HG02642 (cell line): ENCODE results near the gene KDM5C.
"Not testable (repeated sequence)": the region's sequence is repeated elsewhere in the genome, so short reads cannot be mapped to it uniquely, and the experiment has no call there.

Source experiments
- ATAC-seq: cut with Tn5 transposase; IDR thresholded peaks from one replicate; pipeline ENCODE4 v1.9.1; 2021; ENCODE audit warnings: mild to moderate bottlenecking; ENCODE audit not compliant: unreplicated experiment, poor library complexity

The KDM5C gene

DNA sequence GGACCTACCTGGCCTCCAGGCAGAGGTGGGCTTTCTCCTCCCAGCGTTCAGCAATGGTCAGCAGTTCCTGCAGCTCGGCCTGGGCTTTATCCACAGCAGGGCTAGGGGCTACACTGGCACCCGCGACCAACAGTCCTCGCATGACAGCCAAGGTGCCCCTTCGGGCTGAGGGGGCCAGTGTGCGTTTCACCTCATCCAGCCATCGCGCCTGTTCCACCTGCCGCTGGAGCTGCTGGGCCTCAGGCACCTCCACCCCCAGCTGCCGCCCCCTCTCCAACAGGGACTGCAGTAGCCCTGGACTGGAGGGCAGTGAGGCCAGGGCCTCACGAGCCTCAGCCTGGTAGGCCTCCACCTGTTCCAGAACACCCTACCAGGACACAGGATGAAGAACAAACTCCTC is 28.3 kb downstream of the KDM5C start:
- no peak for ATAC-seq

DNA sequence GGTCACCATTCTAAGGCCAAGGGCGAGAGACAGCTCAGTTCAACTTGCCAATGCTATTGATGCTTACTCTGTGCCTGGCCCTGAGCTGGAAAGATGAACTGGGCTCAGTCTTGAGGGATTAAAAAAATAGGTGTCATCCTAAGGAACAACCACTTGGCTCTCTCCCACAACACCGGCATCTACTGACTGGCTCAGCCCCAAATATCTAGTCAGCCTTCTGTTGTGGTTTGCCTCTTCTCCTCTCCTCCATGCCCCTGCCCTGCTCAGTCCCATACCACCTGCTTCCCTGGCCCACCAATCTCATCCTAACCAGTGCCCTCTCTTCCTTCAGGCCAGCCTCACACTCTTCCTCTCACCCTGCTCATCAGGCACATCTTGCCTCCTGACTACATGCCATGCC is 29.6 kb downstream of the KDM5C start:
- no peak for ATAC-seq

DNA sequence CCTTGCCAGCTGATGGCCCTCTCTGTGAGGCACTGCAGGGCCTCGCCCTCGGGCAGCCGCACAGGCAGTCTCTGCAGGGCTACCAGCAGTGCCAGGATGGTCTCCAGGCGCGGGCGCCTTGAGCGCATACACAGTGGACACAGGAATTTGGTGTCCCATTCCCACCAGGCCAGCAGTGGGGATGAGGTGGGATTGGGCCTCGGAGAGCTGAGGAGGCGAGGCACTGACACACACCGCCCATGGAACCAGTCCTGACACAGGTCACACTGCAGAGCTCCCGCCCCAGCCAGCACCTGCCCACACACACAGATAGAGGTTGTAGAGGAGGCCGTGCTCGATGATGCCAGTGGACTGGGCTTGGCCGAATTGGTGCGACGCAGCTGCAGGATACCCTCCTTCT is 30.7 kb downstream of the KDM5C start:
- ATAC-seq: no peak

DNA sequence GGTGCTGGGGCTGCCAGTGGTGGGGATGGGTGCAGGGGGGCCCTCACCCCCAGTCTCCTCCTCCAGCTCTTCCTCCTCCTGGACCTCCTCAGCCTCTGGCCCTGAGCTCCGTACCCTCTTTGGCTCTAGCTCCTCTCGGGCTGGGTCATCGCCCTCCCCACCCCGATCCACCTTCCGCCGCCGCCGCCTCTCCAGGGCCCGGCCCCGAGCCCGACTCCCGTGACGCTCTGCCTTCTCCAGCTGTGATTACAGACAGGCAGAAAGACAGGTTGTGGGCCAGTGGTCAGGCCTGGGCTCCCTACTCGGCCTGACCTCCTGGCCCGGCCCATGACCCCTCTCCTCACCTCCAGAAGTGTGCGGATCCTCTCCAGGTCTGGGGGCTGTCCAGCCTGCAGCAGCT is 31.9 kb downstream of the KDM5C start:
- ATAC-seq: no peak

DNA sequence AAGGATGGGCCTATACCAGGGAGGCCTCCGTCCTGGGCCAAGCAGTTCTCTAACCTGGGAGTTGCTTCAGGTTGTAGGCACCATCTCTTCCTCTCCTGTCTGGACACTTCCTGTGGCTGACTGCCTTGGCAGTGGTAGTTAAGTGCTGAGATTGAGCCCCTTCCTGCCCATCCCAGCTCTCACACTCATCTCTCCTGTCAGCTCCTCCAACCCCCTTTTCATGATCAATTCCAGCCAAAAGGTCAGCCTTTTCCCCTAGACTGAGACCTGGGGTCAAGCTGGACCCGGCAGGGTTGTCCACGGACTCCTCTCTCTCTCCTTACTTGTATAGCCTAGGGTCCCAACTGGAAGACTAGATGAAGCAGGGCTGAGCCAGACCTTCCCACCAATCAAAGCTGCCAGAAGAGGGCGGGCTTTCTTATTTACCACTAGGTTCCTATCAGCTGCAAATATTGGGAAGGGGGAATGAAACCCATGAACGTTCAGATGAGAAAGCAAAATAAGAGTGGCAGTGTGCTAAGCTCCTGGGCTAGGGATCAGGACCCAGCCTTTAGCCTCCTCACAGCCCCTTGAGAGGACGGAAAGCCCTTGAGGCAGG is 34.5 kb downstream of the KDM5C start:
- ATAC-seq: no peak

DNA sequence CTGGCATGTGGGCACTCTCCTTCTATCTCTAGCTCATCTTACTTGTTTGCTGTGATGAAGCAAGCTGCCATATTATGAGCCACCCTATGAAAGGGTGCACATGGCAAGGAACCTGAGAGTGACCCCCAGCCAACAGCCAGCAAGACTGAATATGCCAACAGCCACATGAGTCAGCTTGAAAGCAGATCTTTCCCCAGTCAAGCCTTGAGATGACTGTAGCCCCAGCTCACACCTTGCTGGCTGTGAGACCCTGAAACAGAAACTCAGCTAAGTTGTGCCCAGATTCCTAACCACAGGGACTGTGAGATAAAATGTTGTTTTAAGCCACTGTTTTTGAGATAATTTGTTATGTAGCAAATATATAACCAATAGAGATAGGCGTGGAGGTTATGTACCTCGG is 36.2 kb downstream of the KDM5C start:
- ATAC-seq: peak; percentile 77

DNA sequence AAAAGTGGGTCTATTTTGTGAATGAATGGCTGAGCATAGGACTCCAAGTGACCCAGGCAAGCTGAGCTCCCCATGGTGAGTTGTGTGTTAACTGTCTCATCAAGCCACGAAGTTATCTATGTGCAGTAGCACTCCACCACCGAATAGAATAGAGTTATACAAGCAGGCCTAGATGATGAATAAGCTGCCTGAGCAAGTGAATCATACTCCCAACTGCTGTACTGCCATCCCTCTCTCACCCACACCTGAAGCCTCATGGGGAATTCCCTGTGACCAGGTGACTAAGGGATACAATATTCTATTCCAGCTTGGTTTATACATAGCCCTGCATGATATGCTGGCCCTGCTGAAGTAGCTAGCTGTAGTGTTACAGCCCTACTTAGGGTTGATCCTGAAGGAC is 38.7 kb downstream of the KDM5C start:
- ATAC-seq: no peak

DNA sequence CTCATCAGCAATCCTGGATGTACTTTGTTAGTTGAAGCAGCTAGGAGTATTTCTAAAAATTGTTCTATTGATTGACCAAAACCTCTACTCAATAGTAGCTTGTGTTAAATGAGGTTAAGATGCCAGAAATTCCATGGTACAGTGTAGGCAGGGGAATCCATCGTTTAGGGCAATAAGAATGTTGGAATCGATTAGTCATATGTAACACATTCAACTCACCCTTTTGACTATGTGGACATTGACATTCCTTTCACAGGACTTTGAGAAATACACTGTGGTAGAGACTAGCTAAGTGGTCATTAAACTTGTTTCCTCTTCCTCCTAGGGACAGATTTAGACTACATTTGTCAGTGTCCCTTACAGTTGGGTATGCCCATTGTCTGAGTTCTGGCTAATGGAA is 40.2 kb downstream of the KDM5C start:
- no peak for ATAC-seq

DNA sequence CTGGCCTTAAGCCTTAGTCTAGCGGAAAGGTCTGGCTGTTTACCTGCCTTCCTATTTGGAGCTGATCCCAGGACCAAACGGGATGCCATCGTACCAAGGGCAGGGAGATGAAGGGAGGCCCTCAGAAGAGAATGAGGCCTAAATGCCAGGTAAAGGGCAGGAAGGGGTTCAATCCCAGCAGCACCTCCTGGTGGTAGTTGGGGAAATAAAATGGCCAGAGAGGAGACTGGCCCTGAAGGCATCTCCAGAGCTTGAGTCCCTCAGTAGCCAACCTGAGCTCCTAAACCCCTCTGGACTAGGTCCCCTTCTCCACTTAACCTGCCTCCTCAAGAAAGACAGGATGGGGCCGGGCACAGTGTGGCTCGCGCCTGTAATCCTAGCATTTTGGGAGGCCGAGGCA is 53.7 kb downstream of the KDM5C start:
- ATAC-seq: no peak

DNA sequence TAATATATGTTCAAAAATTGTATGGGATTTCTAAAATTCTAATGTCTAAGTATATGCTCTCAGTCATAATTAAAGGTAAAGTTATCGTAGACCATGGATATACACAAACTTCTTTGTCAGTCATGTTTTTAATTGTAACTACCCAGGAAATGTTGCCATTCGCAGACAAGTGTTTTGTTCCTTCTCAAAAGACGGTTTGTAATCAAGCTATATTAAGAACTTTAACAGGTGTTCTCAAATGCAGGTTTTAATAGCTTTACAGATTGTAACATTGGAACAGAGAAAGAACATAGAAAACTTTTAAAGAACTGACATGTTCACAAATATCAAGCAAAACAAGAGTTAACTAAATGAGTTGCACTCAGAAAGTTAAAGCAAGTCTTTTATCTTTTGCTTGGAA is 58.9 kb downstream of the KDM5C start:
- no peak for ATAC-seq

DNA sequence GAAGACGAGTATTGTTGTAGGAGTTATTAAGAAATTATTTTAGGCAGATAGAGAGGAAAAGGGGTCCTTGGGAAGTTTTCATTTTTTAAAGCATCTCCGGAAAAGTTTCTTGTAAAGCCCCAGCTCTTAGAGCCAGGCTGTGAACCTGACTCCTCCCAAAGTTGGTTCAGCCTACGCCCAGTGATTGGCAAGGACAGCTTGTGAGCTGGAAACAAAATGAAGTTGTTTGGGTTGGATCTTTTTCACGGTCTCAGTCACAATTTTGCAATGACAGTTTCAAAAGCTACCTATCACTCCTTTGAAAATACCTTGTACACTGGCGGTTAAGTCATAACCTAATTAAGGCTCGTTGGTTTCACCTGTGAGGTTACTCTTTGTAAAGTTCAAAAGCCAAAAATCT is 60.4 kb downstream of the KDM5C start:
- ATAC-seq: not testable (repeated sequence)

DNA sequence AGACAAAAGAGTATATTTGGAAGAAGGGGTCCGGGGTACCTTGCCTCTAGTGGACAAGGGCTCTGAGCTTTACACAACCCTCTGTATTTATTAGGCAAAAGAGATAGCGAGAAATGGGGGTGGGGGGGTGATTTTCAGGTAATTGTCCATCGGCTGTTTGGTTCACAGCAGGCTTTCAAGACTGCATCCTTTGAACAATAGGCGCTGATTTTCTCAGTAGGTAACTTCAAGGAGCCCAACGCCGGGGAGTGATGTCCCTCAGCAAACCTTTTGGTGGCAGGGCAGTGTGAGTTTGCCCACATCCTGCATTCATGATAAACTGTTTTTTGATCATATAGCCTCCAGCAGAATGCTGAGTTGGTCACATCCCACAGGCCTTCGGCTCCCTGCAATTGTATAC is 61.6 kb downstream of the KDM5C start:
- no peak for ATAC-seq

DNA sequence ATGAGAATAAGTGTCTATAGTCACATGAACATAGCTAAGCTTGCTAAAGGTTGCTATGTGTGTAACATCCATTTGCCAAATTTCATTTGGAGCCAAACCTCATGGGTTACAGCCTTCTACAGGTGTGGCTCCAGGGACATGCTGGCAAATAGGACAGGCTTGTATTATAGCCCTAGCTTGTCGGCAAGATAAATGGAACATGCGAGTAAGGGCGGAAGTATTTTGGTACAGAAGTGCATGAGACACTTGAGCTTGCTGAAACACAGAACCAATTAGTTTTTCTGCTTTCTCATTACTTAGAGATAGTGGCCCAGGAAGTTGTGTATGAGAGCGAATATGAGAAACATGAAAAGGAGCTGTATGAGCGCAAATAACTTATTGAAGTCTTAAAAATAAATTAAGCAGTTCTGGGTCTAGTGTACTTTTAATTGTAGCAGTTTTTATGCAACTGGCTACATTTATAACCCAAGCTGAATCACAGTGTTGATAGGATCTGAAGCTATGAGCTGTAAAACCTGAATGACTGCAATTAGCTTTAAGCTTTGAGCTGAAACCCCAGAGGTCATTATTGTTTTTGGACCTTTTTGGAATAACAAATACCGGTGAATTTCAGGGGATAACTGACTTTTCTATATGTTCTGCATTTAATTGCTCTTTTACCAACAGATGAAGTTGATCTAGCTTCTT is 64.6 kb downstream of the KDM5C start:
- ATAC-seq: no peak

DNA sequence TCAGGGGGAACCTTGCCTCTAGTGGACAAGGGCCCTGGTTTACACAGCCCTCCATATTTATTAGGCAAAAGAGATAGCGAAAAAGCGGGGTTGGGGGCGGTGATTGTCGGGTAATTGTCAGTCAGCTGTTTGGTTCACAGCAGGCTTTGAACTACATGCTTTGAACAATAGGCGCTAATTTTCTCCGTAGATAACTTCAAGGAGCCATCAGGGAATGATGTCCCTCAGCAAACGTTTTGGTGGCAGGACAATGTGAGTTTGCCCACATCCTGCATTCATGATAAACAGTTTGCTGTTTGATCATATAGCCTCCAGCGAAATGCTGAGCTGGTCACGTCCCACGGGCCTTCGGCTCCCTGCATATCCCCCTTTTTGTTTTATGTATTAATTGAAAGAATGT is 65.8 kb downstream of the KDM5C start:
- no peak for ATAC-seq

DNA sequence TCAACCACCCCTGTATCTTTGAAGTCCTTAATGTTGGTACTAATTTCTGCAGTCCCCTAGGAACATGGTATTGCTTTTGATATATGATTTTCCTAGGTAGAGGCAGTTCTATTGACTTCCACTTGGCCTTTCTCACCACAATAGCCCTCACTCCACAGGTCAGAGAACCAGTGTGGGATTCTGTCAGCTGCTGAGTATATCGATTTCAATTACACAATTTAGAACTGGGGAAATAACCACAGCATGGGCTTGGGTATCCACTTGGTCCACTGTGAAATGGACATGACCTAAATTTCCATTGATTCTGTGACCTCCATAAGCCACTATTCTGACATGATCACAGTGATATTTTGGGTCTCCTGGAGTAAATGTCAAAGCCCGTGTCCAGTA is 68.8 kb downstream of the KDM5C start:
- ATAC-seq: no peak

DNA sequence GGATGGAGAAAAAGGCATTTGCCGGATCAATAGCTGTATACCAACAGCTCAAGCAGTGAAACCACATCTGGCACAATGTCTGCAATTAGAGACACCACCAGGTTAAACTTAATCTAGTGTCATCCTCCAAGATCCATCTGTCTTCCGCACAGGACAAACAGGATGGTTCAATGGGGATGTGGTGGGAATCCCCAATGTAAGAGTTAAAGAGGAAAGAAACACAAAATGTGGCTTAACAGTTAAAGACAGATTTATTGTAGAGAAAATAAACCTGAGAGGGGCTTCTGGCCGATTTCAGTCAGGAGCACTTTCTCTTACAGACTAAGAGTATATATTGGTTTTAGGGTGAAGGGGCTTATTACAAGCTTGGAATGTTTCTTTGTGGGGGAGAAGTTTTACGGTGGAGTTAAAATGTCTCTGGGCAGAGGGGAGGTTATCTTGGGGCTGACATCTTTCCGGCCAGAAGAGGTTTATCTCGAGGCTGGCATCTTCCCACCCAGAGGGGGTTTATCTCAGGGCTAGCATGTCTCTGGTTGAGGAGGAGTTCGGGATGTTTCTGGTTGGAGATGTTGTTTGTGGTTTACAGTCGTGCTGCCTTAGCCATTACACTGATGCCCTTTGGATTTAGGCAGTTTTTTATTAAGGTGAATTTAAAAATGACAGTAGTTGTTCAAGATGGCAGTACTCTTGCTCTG is 69.3 kb downstream of the KDM5C start:
- no peak for ATAC-seq

DNA sequence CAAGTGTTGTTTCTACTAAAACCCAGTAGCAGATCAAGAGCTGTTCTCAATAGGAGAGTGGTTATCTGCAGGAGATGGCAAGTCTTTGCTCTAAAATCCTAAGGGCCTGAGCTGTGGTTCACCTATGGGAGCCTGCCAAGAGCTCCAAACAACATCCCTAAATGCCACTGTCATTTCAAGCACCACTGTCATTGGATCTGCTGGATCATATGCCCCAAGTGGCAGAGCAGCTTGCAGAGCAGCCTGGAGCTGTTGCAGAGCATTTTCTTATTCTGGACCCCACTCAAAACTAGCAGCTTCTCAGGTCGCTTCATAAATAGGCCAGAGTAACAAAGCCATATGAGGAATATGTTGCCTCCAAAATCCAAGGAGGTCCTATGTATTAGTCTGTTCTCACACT is 71.4 kb downstream of the KDM5C start:
- no peak for ATAC-seq
